Vagina (tissue), 2 donors: Measurements from ENCODE around the gene EPHB1. TPM values are rescaled to one million over a fixed set of nuclear protein-coding genes. Genes with fewer than 3 reads are reported as not detected.

Source experiments
- DNase-seq, 2 donors: peaks; one replicate each; pipeline ENCODE4 v3.0.0-alpha.2; 2017; ENCODE audit errors: extremely low spot score in 2 of 2
- H3K27ac ChIP-seq: fragments of 200-600 bp; sonication (generic); one replicate; pipeline ENCODE4 v1.5.1; 2019
- H3K27me3 ChIP-seq: fragments of 200-600 bp; sonication (generic); one replicate; pipeline ENCODE4 v1.5.1; 2019
- H3K36me3 ChIP-seq, 2 donors: fragments of 200-600 bp; sonication (generic); one replicate each; pipeline ENCODE4 v1.5.1; 2017 to 2019
- H3K4me1 ChIP-seq: fragments of 200-600 bp; sonication (generic); one replicate; pipeline ENCODE4 v1.5.1; 2019
- H3K4me3 ChIP-seq, 2 donors: fragments of 200-600 bp; sonication (generic); 1 replicate in 1 of 2; 2 replicates in 1 of 2; pipeline ENCODE4 v1.5.1; 2016 to 2019
- H3K9me3 ChIP-seq: fragments of 200-600 bp; sonication (generic); one replicate; pipeline ENCODE4 v1.5.1; 2019
- CTCF ChIP-seq, 3 experiments: fragments of 450-650 bp in 2 of 3; fragments of 200-600 bp in 1 of 3; sonication (generic) in 1 of 3; IDR thresholded peaks; one replicate each; pipeline ENCODE4 v1.5.1; 2017 to 2019; ENCODE audit warnings: antibody characterized with exemption in 3 of 3, mild to moderate bottlenecking in 2 of 3, moderate library complexity in 2 of 3
- POLR2A ChIP-seq, 2 donors: fragments of 450-650 bp; IDR thresholded peaks; one replicate each; pipeline ENCODE4 v1.6.1; 2017; ENCODE audit warnings: antibody characterized with exemption in 2 of 2, mild to moderate bottlenecking in 2 of 2, moderate library complexity in 2 of 2
- POLR2AphosphoS5 ChIP-seq, 2 donors: sonication (generic); formaldehyde crosslinking; IDR thresholded peaks; one replicate each; pipeline ENCODE4 v1.9.0; 2017; ENCODE audit warnings: antibody characterized with exemption in 2 of 2, mild to moderate bottlenecking in 2 of 2, low read depth in 1 of 2; ENCODE audit not compliant: insufficient read depth in 1 of 2
- intact Hi-C: fragments of 100-400 bp; cut with DNase I; formaldehyde crosslinking; loops from one replicate; pipeline ENCODE4 v1.15.1; 2023
- total RNA-seq: library from RNA; depleted of rRNA; stranded (reverse); fragments of >200 nt; gene quantifications from one replicate; pipeline ENCODE4 v1.2.3, GENCODE V29; 2016

Gene EPHB1
- total RNA-seq, 1 donor from 2014 or later = 2.2 TPM

- no peak overlapping the region for H3K4me3 ChIP-seq
- no peak for DNase-seq
- no peaks in the 10 kb centered on the region for H3K36me3 ChIP-seq
- TF ChIP-seq POLR2AphosphoS5 (IDR thresholded peaks at IDR 0.05; ENCODE audit: insufficient read depth in 1 of 2, low read depth in 1 of 2) (no peak), POLR2A (IDR thresholded peaks at IDR 0.05) (no peak), CTCF (IDR thresholded peaks at IDR 0.05) (no peak)
- no peaks in the 10 kb centered on the region for H3K9me3 ChIP-seq
- no peaks in the 10 kb centered on the region for H3K4me1 ChIP-seq
- H3K27ac ChIP-seq = no peak overlapping the region
- H3K27me3 ChIP-seq = no peaks in the 10 kb centered on the region
- intact Hi-C loops = no loop called here
These were observed 214.0 kb downstream of the EPHB1 start for GRCh38 chr3:135009014-135009413.

- Histone ChIP-seq H3K9me3 (no peaks in the 10 kb centered on the region), H3K4me1 (no peaks in the 10 kb centered on the region), H3K27ac (no peak overlapping the region), H3K27me3 (no peaks in the 10 kb centered on the region), H3K36me3 (no peaks in the 10 kb centered on the region), H3K4me3 (no peak overlapping the region)
- no peak for DNase-seq
- intact Hi-C loops = no loop called here
- no peak for TF ChIP-seq CTCF (IDR thresholded peaks at IDR 0.05)
- TF ChIP-seq POLR2AphosphoS5 (IDR thresholded peaks at IDR 0.05; ENCODE audit: insufficient read depth in 1 of 2, low read depth in 1 of 2) = no peak
- TF ChIP-seq POLR2A (IDR thresholded peaks at IDR 0.05) = no peak
These were observed 217.0 kb downstream of the EPHB1 start for GRCh38 chr3:135012101-135012500.

- TF ChIP-seq CTCF (IDR thresholded peaks at IDR 0.05) (no peak), POLR2AphosphoS5 (IDR thresholded peaks at IDR 0.05; ENCODE audit: insufficient read depth in 1 of 2, low read depth in 1 of 2) (no peak), POLR2A (IDR thresholded peaks at IDR 0.05) (no peak)
- no peak for DNase-seq
- Histone ChIP-seq H3K36me3 (no peaks in the 10 kb centered on the region), H3K27ac (no peak overlapping the region), H3K4me3 (no peak overlapping the region), H3K4me1 (no peaks in the 10 kb centered on the region), H3K27me3 (no peaks in the 10 kb centered on the region), H3K9me3 (no peaks in the 10 kb centered on the region)
- intact Hi-C loops = no loop called here
These were observed 218.1 kb downstream of the EPHB1 start for GRCh38 chr3:135013206-135013605.

GRCh38 chr3:135014566-135014965, 219.5 kb downstream of the EPHB1 start:
- Histone ChIP-seq H3K4me1 (no peaks in the 10 kb centered on the region), H3K27me3 (no peaks in the 10 kb centered on the region), H3K27ac (no peak overlapping the region), H3K9me3 (no peaks in the 10 kb centered on the region), H3K36me3 (no peaks in the 10 kb centered on the region), H3K4me3 (no peak overlapping the region)
- intact Hi-C loops = no loop called here
- DNase-seq = no peak
- TF ChIP-seq POLR2A (IDR thresholded peaks at IDR 0.05) (no peak), CTCF (IDR thresholded peaks at IDR 0.05) (no peak), POLR2AphosphoS5 (IDR thresholded peaks at IDR 0.05; ENCODE audit: insufficient read depth in 1 of 2, low read depth in 1 of 2) (no peak)

- H3K9me3 ChIP-seq = no peaks in the 10 kb centered on the region
- no peak overlapping the region for H3K27ac ChIP-seq
- no peaks in the 10 kb centered on the region for H3K4me1 ChIP-seq
- no peaks in the 10 kb centered on the region for H3K27me3 ChIP-seq
- no peak overlapping the region for H3K4me3 ChIP-seq
- no peak for DNase-seq
- H3K36me3 ChIP-seq = no peaks in the 10 kb centered on the region
- TF ChIP-seq POLR2AphosphoS5 (IDR thresholded peaks at IDR 0.05; ENCODE audit: insufficient read depth in 1 of 2, low read depth in 1 of 2) = no peak
- no peak for TF ChIP-seq POLR2A (IDR thresholded peaks at IDR 0.05)
- TF ChIP-seq CTCF (IDR thresholded peaks at IDR 0.05) = no peak
- intact Hi-C loops = no loop called here
These were observed 222.2 kb downstream of the EPHB1 start for GRCh38 chr3:135017003-135017893.
